HEK293T (cell line): Measurements from ENCODE around the gene CTIF.

ENCODE experiments used
- CTCF ChIA-PET: fragments of 350-600 bp; formaldehyde crosslinking; extraction: SDS; loops from one replicate; lab custom pipeline; 2021; ENCODE audit warnings: antibody characterized with exemption, inconsistent platforms; lab: Yijun Ruan, JAX
- POLR2A ChIA-PET: fragments of 350-600 bp; formaldehyde crosslinking; extraction: SDS; loops from one replicate; lab custom pipeline; 2020; ENCODE audit warnings: antibody characterized with exemption, inconsistent platforms; lab: Yijun Ruan, JAX
- DNase-seq: peaks from one replicate; pipeline ENCODE4 v3.0.0; 2012; ENCODE audit warnings: mixed read lengths; ENCODE audit errors: extremely low spot score
- ARNT ChIP-seq: fragments of 450-650 bp; IDR thresholded peaks from 2 replicates; pipeline ENCODE4 v1.6.1; 2017; ENCODE audit warnings: mild to moderate bottlenecking
- BHLHE40 ChIP-seq: fragments of 450-650 bp; IDR thresholded peaks from 2 replicates; pipeline ENCODE4 v1.6.1; 2016; ENCODE audit warnings: mild to moderate bottlenecking, moderate library complexity, borderline replicate concordance
- CTBP1 ChIP-seq: fragments of 450-650 bp; IDR thresholded peaks from 2 replicates; pipeline ENCODE4 v1.6.1; 2016; ENCODE audit warnings: borderline replicate concordance
- ELF4 ChIP-seq: fragments of 450-650 bp; IDR thresholded peaks from 2 replicates; pipeline ENCODE4 v1.6.1; 2017; ENCODE audit warnings: antibody characterized with exemption
- FOXA1 ChIP-seq: fragments of 450-650 bp; IDR thresholded peaks from 2 replicates; pipeline ENCODE4 v1.6.1; 2016; ENCODE audit warnings: mild to moderate bottlenecking
- FOXK2 ChIP-seq: fragments of 450-650 bp; IDR thresholded peaks from 2 replicates; pipeline ENCODE4 v1.6.1; 2016; ENCODE audit warnings: mild to moderate bottlenecking
- FOXM1 ChIP-seq: fragments of 450-650 bp; IDR thresholded peaks from 2 replicates; pipeline ENCODE4 v1.6.1; 2017; ENCODE audit warnings: mild to moderate bottlenecking, borderline replicate concordance
- HDGF ChIP-seq: fragments of 450-650 bp; IDR thresholded peaks from 2 replicates; pipeline ENCODE4 v1.6.1; 2017; ENCODE audit warnings: antibody characterized with exemption, borderline replicate concordance
- L3MBTL2 ChIP-seq: fragments of 450-650 bp; conservative IDR thresholded peaks from 2 replicates; pipeline ENCODE4 v1.6.1; 2016; ENCODE audit warnings: mild to moderate bottlenecking
- LEF1 ChIP-seq: fragments of 450-650 bp; IDR thresholded peaks from 2 replicates; pipeline ENCODE4 v1.6.1; 2017; ENCODE audit warnings: mild to moderate bottlenecking, borderline replicate concordance
- NFRKB ChIP-seq: fragments of 450-650 bp; IDR thresholded peaks from 2 replicates; pipeline ENCODE4 v1.6.1; 2016; ENCODE audit warnings: mild to moderate bottlenecking, moderate library complexity
- SP1 ChIP-seq: fragments of 450-650 bp; IDR thresholded peaks from 2 replicates; pipeline ENCODE4 v1.6.1; 2017
- SUZ12 ChIP-seq: fragments of 450-650 bp; IDR thresholded peaks from 2 replicates; pipeline ENCODE4 v1.6.1; 2016; ENCODE audit warnings: mild to moderate bottlenecking
- TARDBP ChIP-seq: fragments of 450-650 bp; IDR thresholded peaks from 2 replicates; pipeline ENCODE4 v1.6.1; 2016
- ZNF384 ChIP-seq: fragments of 450-650 bp; IDR thresholded peaks from 2 replicates; pipeline ENCODE4 v1.6.1; 2016
- TF ChIP-seq, protein P1 (sequence below): fragments of 450-650 bp; IDR thresholded peaks from 2 replicates; pipeline ENCODE4 v1.6.1; 2016

CTIF gene

DNA sequence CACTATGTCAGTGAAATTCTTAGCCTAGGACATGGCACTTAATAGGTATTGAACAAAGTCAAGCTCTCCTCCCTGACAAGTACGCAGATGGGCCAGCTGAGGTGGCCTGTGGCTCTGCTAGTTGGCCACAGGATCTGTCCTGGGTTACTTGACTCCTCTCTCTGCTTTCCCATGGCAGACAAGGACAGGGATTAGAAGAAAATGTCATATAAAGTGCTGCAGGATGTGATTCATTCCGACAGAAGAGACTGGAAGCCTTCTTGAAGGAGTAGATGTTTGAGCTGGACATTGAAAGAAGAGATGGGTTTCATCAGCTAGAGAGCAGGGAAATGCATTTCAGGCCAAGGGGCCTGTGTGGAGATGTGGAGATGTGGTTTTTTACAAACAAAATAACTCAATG is 365.3 kb downstream of the CTIF start:
- no peak for DNase-seq
- TF ChIP-seq ARNT, result no peak
- no peak for TF ChIP-seq CTBP1
- no peak for TF ChIP-seq SP1
- TF ChIP-seq SUZ12, result no peak
- TF ChIP-seq NFRKB, result no peak
- TF ChIP-seq, protein P1, sequence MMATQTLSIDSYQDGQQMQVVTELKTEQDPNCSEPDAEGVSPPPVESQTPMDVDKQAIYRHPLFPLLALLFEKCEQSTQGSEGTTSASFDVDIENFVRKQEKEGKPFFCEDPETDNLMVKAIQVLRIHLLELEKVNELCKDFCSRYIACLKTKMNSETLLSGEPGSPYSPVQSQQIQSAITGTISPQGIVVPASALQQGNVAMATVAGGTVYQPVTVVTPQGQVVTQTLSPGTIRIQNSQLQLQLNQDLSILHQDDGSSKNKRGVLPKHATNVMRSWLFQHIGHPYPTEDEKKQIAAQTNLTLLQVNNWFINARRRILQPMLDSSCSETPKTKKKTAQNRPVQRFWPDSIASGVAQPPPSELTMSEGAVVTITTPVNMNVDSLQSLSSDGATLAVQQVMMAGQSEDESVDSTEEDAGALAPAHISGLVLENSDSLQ, result no peak
- TF ChIP-seq LEF1, result no peak
- TF ChIP-seq L3MBTL2, result no peak
- TF ChIP-seq FOXK2, result no peak
- TF ChIP-seq ELF4, result no peak
- ChIA-PET CTCF (no interaction called here), POLR2A (interaction anchor here (0.8 kb wide), 1 partner anchor 641 kb away, joined by 3 read pairs; no protein-coding TSS in a partner anchor)

DNA sequence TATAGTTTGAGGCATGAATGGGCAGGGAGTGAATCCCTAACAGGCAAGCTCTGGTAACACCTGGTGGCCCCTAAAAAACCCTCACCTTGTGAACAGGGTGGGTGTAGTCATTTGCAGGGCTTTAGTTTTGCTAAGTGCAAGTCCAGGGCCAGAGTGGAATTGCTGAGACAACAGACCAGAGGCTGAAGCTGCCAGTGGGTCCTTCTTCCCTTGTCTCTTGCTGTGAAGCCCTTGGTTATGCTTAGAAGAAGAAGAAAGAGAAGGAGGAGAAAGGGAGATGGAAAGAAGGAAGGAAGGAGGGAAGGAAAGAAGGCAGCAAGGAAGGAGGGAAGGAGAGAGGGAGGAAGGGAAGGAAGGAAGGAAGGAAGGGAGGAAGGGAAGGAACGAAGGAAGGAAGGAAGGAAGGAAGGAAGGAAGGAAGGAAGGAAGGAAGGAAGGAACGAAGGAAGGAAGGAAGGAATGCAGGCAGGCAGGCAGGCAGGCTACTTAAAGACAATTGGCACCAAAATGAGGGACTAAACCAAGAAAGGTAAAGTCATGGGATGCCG is 366.1 kb downstream of the CTIF start:
- DNase-seq, result no peak
- no peak for TF ChIP-seq CTBP1
- no peak for TF ChIP-seq HDGF
- TF ChIP-seq L3MBTL2, result no peak
- TF ChIP-seq FOXA1, result no peak
- no peak for TF ChIP-seq TARDBP
- TF ChIP-seq LEF1, result no peak
- no peak for TF ChIP-seq BHLHE40
- no peak for TF ChIP-seq NFRKB
- TF ChIP-seq SP1, result no peak
- TF ChIP-seq FOXK2, result no peak
- no peak for TF ChIP-seq SUZ12
- TF ChIP-seq ELF4, result no peak
- TF ChIP-seq ARNT, result no peak
- TF ChIP-seq, protein P1, result no peak
- no peak for TF ChIP-seq FOXM1
- TF ChIP-seq ZNF384, result no peak
- CTCF ChIA-PET, result no interaction called here
- POLR2A ChIA-PET, result no interaction called here

DNA sequence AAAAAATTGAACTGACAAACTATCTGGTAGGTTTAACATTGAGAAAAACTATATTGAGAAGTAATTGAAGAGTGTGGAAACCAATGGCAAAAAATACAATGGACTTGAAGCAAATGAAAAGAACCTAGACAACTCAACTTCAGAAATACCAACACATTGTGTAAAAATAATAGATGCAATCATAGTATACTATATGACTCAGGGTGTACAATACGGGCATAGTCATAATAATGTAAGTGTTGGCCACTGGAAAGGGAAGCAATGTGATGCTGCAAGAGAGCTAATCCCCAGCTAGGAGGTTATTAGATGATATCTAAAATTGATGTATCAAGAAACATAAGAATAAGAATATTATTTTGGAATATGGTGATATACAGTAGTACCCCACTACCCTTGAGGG is 366.7 kb downstream of the CTIF start:
- CTCF ChIA-PET, result no interaction called here
- POLR2A ChIA-PET, result no interaction called here
- no peak for DNase-seq
- no peak for TF ChIP-seq FOXM1
- TF ChIP-seq ARNT, result no peak
- TF ChIP-seq SUZ12, result no peak

DNA sequence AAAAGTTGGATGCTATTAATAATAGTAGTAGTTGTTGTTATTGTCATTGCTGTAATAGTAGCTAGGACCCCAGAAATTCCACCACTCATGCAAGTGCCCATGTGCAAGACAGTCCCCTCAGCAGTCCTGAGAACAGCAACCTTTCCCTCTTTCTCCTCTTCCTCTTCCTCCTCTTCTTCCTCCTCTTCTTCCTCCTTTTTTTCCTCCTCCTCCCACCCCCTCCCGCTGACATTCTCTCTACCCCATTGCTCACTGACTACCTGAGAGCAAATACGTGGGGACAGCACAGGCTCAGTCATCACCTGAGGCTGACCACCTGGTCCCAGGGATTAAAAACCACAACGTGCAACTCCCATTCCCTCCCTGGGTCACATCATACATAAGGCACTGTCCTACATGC is 370.1 kb downstream of the CTIF start:
- ChIA-PET POLR2A (no interaction called here), CTCF (interaction anchor here (0.7 kb wide), 1 partner anchor 297 kb away, joined by 5 read pairs; no protein-coding TSS in a partner anchor)
- TF ChIP-seq SUZ12, result no peak
- TF ChIP-seq TARDBP, result no peak
- TF ChIP-seq FOXA1, result no peak
- TF ChIP-seq ZNF384, result no peak
- TF ChIP-seq FOXM1, result no peak
- TF ChIP-seq, protein P1, result no peak
- TF ChIP-seq CTBP1, result no peak
- no peak for TF ChIP-seq ELF4
- no peak for DNase-seq

DNA sequence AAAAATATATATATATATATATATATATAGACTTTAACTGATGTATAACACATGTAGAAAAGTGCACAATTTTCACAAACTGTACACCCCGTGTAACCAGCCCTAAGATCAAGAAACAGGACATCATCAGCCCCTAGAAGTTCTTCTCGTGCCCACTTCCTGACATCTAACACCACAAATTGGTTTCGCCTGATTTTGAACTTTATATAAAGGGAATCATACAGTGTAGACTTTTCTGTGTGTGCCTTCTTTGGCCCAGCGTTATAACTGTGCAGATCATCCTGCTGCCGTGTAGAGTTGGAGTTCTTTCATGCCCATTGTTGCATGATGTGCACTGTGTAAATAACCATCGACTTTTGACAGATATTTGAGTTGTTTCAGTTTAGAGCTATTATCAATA is 370.9 kb downstream of the CTIF start:
- no peak for TF ChIP-seq ARNT
- TF ChIP-seq SUZ12, result no peak
- TF ChIP-seq LEF1, result no peak
- no peak for DNase-seq
- ChIA-PET CTCF (no interaction called here), POLR2A (no interaction called here)

DNA sequence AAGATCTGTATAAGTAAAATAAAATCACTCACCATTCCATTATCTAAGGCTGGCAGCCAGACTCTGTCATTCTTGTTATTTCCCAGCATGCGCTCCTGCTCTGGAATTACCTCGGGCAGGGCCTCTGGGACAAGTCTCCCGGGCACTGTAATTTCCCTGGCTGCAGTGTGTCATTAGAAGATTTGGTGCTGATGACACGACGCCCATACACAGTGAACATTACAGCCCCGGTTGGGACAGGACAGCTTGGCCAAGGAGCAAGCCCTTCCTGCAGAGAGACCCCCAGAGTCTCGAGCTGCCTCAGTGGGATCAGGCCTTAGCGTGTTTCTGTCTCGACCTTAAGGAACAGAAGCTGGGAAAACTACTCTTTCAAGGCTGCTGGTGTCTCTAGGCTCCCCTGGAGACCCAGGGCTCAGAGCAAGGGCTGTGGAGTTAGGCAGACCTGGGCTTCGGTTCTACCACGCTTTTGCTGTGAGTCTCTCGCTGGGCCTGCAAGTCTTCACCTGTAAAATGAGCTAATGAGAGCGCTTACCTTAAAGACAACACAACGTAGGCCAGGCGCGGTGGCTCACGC is 372.2 kb downstream of the CTIF start:
- TF ChIP-seq ZNF384, result no peak
- no peak for TF ChIP-seq SP1
- TF ChIP-seq SUZ12, result no peak
- TF ChIP-seq FOXA1, result no peak
- TF ChIP-seq NFRKB, result no peak
- TF ChIP-seq ELF4, result no peak
- TF ChIP-seq CTBP1, result no peak
- TF ChIP-seq L3MBTL2, result no peak
- TF ChIP-seq FOXM1, result no peak
- CTCF ChIA-PET, result no interaction called here
- POLR2A ChIA-PET, result no interaction called here
- DNase-seq, result no peak
